HS-27A (cell line): Measurements from ENCODE around the gene LDAH.

Experiments used
- DNase-seq: peaks from one replicate; pipeline ENCODE4 v3.0.0-alpha.2; 2012; ENCODE audit warnings: low read depth, missing footprints

LDAH gene

DNA sequence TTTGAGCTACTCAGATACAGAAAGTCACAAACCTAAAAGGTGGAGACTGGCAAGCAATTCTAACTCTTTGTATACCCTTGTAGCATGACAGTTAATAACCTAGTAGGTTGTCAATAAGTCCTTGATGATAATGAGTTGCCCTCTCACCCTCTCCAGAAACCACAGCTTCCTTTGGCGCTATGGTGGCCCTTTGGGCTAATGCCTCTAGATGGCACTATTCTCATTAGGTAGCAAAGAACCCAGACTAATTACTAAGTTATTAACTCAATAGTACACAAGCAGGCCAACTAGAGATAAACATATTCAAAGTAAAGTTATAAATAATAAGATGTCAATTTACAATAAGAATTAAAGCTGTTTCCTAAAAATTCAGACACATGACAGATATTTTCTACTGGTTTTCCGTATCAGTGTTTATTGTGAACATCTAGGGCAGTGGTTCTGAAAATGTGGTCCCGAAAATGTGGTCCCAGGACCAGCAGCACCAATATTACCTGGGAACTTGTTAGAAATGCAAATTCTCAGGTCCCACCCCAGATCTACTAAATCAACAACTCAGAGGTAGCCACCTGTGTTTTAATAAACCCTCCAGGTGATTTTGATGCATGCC lies 41.1 kb downstream of the LDAH start:
- peak; percentile 20 for DNase-seq

DNA sequence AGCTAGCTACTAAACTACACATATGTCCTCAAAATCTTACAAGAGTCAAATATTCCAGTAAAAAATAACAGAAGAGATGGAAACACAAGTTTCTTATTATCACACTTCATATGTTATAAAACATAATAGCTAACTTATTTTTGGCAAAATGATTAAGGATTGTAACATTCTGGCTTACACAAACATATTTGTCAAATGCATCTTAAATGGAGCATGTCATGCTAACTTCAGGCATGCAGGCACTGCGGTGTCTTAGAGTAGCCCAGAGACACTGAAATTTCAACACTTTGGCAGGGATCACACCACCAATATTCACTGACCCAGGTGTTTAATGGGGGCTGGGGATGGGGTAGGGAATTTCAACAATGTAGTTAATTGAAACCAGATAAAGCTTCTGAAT lies 51.6 kb downstream of the LDAH start:
- no peak for DNase-seq

DNA sequence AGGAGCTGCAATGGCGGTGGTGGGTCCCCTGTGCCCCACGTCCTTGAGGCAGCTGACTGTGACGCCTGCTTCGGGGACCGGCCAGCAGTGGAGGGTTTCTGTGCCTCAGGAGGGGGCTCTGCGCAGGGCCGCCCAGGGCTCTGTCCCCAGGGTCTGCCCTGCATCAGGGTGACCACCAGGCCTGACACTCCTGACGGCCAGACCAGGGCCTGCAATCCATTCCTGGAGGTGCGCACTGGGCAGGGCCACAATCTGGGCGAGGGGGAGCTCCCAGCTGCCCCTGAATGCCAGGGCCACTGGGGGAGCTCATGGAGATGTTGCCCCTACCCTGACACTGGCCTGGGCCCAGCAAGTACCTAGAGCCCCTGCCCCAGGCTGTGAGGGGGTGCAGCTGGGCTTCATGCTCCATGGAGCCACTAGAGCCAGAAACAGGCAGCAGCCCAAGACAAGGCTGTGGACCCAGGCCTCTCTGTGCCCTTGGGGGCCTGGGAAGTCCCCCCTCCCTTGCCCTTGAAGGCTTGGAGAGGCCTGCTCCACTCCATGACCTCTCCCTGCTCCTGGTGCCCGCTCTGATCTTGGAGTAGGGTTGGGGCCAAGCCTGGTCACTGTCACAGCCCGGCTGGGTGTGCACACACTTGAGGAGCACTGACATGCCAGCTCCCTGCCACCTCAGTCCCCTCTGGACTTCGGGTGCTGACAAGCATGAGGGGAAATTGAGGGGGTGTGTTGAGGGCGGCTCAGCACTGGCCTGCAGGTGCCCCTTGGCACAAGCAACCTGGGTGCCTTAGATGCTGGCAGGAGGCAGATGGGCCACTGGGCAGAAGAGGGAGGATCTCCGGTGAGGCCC lies 55.9 kb downstream of the LDAH start:
- no peak for DNase-seq

- DNase-seq, result no peak
Observed at GRCh38 chr2:20766213-20766612, 56.7 kb downstream of the LDAH start.

- DNase-seq, result no peak
Observed at GRCh38 chr2:20762945-20763683, 59.8 kb downstream of the LDAH start.

- no peak for DNase-seq
Observed at GRCh38 chr2:20759487-20759886, 63.4 kb downstream of the LDAH start.

- no peak for DNase-seq
Observed at GRCh38 chr2:20758997-20759396, 63.9 kb downstream of the LDAH start.

DNA sequence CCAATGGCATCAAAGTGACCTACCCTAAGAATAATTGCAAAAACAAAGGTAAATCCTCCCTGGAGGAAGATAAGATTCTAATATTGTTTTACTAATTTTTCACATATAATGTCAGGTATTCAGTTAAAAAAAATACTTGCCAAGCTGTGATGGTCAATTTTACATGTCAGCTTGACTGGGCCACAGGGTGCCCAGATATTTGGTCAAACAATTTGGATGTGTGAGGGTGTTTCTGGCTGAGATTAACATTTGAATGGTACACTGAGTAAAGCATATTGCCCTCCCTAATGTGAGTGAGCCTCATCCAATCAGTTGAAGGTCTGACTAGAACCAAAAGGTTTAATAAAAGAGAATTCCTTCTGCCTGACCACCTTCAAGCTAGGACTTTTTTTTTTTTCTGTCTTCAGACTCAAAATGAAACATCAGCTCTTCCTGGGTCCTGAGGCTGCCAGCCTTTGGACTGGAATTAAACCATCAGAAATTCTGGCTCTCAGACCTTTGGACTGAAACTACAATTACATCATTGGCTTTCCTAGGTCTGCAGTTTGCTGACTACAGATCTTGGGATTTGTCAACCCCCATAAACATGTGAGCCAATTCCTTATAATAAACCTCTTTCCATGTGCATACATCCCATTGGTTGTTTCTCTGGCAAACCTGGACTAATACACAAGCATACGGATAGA lies 65.4 kb downstream of the LDAH start:
- DNase-seq, result no peak

DNA sequence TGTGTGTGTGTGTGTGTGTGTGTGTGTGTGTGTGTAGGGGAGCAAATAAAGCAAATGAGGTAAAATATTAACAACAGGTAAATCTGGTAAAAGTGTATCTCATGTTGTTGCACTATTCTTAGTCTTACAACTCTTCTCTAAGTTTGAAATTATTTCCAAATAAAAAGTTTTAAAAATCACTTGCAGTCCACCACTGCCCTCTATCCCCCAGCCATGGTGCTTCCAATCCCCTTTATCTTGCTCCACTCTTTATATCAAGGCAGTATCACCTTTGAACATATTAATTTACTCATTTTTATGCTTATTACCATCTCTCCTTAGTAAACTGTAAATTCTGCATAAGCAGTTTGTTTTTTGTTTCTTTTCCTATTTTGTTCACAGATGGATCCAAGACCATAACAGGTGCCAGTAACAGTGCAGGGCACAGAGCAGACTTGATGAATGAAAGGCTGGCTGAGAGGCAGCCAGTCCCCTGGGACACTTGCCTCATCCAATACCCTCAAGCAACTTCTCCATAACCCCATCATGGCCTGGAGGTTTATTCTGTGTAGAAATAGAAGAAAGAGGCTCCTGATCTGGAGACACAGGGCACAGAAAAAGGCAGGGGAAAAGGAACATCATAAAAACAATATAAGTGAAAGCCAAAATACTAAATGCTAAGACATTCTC lies 67.6 kb downstream of the LDAH start:
- no peak for DNase-seq

GRCh38 chr2:20752293-20752692 lies 70.6 kb downstream of the LDAH start:
- no peak for DNase-seq

DNA sequence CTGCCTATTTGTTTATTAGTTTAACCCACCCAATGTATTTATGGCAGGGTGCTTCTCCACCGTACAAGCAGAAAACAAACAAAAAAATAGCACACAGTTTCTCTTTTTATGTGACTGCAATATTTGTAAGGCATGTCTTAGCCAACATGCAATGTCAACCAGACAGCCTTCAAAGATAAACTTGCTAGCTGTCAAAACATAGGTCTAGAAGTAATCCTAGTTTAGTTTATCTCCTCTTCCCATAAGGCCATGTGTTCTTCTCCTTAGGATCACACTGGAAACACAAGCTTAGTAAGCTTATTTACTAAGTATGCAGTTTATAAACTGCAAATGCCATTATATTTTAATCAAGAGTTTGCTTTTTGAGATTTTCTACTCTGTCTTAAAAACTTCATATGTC lies 75.6 kb downstream of the LDAH start:
- DNase-seq, result no peak

DNA sequence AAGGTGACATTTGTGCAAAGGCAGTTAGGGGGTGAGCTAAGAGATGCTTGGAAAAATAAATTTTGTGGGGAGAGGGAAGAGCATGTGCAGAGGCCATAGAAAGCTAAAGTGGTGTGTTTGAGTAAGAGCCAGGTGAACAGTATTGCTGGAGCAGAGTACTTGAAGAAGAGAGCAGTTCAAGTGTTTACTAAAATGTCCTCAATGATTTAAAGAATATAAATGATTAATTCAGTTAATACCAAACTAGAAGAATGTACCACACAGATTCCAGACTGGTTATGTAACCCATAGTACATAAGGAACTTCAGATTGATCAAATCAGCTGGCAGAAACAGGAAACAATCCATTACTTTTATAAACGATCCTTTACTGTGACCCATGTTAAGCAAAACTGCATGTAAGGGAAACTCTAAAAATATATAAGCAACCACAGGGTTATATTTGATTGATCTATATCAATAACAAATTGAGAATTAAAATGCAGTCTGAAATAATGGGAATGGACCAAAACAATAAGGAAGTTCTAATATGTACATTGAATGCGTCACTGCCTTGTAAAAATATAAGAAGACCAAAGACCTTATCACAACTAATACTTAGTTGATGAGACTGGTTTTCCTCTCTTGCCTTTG lies 76.9 kb downstream of the LDAH start:
- DNase-seq, result no peak

DNA sequence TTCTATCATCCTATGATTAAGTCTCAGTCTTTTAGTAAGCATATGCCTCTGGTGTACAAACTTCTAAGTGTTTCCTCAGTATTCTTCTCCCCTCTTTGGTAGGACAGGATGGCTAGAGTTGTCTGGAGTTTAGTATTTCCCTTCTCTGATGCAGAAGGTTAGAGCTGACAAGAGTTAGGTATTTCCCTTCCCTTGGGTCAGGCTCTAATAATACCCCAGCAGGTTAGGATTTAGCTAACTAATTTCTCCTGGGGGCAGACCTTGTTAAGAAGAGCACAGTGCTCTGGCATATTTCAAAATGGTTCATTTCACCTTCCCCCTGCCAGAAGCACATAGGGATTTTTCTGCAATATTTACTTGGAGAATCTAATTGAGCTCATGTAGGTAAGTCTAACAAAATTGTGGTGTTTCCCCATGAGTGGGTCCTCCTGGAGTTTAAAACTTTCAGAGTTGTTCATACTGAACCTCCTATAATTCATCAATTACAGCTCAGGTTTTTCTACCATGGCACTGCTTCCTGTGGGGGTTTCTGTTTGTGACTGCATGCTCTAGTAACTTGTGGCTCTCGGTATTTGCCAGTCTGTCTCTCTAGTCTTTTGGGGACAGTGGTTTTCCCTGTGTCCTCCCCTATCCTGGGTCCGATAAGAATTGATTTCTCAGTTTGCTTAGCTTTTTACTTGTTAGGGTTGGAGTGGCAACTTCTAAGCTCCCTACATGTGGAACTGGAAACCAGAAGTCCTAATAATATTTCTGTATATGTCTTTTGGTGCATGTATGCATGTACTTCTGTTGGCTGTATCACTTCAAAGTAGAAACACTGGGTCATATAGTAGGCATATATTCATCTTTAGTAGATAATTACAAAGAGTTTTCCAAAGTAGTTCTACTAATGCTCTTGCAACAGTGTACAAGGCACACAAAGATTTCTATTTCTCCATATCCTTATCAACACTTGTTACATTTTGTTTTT lies 78.2 kb downstream of the LDAH start:
- no peak for DNase-seq

GRCh38 chr2:20738772-20739171 lies 84.1 kb downstream of the LDAH start:
- no peak for DNase-seq

DNA sequence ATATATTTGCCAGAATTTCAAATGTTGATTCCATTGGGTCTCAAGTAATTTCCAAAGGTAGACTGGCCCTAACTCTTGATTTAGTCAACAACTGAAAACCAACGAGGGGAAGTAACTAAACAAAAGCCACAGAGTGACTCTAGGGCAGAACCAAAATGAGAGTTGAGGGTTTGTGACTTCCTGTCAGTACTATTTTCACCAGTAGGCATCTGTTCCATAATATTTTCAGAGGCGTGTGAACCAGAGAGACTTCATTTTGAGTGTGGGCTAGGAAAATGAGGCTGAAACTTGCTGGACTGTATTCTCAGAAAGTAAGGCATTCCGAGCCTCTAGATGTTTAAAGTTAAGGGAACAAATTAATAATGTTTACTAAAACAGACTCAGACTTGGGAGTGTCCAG lies 85.4 kb downstream of the LDAH start:
- no peak for DNase-seq

- DNase-seq, result no peak
Observed at GRCh38 chr2:20728114-20728758, 94.7 kb downstream of the LDAH start.

DNA sequence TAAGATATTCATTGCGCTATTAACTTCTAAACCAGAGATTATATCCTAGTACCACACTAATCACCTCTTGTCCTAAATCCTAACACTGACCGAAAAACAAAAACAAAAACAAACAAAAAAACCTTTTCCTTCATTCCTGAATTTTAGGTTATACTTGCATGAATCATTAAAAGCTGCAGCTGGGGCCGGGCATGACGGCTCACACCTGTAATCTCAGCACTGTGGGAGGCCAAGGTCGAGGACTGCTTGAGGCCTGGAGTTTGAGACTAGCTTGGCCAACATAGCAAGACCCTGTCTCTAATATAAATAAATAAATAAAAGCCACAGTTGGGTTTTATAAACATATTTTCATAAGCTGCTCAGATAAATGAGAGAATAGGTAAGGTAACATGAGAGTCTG lies 96.0 kb downstream of the LDAH start:
- no peak for DNase-seq

DNA sequence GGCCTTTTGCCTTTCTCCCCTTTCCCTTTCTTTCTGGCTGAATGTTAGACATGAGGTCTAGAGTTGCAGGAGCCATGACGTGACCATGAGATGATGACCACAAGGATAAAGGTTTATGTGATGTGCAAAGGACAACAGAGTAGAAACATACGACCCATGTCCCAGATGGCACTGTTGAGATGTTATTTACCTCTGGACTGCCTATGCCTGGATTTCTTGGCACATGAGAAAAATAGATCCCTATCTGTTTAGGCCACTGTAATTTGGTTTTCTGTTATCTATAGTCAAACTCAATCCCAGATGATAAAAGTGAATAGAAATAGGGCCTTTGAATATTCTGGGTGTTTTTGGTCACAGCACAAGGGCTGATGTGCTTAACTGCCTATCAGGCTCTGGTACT lies 97.1 kb downstream of the LDAH start:
- DNase-seq, result no peak

- no peak for DNase-seq
Observed at GRCh38 chr2:20724500-20725053, 98.3 kb downstream of the LDAH start.
